Left ventricle myocardium inferior (tissue), 1 donor: Measurements from ENCODE around the gene ITGB3BP. TPM values are rescaled to one million over a fixed set of nuclear protein-coding genes. Genes with fewer than 3 reads are reported as not detected.

Source experiments
- DNase-seq: peaks from one replicate; pipeline ENCODE4 v3.0.0-alpha.2; 2020
- H3K27ac ChIP-seq: fragments of 200-600 bp; replicated peaks from 2 replicates; pipeline ENCODE4 v1.8.0; 2021
- H3K27me3 ChIP-seq: fragments of 200-600 bp; 2 replicates; pipeline ENCODE4 v1.8.0; 2021; ENCODE audit warnings: low read depth
- H3K36me3 ChIP-seq: fragments of 200-600 bp; 2 replicates; pipeline ENCODE4 v1.8.0; 2021
- H3K4me1 ChIP-seq: fragments of 200-600 bp; 2 replicates; pipeline ENCODE4 v1.8.0; 2021
- H3K4me3 ChIP-seq: fragments of 200-600 bp; 2 replicates; pipeline ENCODE4 v1.8.0; 2021; ENCODE audit warnings: mild to moderate bottlenecking, moderate library complexity
- H3K9me3 ChIP-seq: fragments of 200-600 bp; replicated peaks from 2 replicates; pipeline ENCODE4 v1.8.0; 2021
- CTCF ChIP-seq: fragments of 200-600 bp; IDR thresholded peaks from 2 replicates; pipeline ENCODE4 v1.8.0; 2021; ENCODE audit warnings: antibody characterized with exemption, mild to moderate bottlenecking, borderline replicate concordance
- intact Hi-C: fragments of 100-400 bp; cut with micrococcal nuclease; formaldehyde crosslinking; loops from one replicate; pipeline ENCODE4 v1.11.0; 2022
- total RNA-seq: library from RNA; stranded (reverse); fragmentation: NEBNext Ultra II Directional; extraction: Animal tissue kit (Norgen Biotek cat#: 25700); gene quantifications from one replicate; pipeline ENCODE4 v1.2.1, GENCODE V29; 2021
- donor health status: DM: no; HTN: yes; CAD: no; lungs with severe emphysema.

ITGB3BP gene
- total RNA-seq, 1 donor from 2014 or later = 10.9 TPM

GRCh38 chr1:63532727-63533126 lies 9.7 kb upstream of the ITGB3BP start:
- peaks cover 4% of the 10 kb centered on the region for H3K4me1 ChIP-seq
- no peak overlapping the region for H3K4me3 ChIP-seq
- no peaks in the 10 kb centered on the region for H3K27me3 ChIP-seq
- DNase-seq = no peak
- peaks cover 32% of the 10 kb centered on the region for H3K36me3 ChIP-seq
- intact Hi-C loops = no loop called here
- no peak for TF ChIP-seq CTCF
- no peaks in the 10 kb centered on the region for H3K9me3 ChIP-seq
- no peak overlapping the region for H3K27ac ChIP-seq

GRCh38 chr1:63524201-63524600 lies 1.2 kb upstream of the ITGB3BP start:
- Histone ChIP-seq H3K27me3 (no peaks in the 10 kb centered on the region), H3K27ac (peak overlapping the region; percentile 88)
- intact Hi-C loops = no loop called here

GRCh38 chr1:63523738-63524137 lies 713 bp upstream of the ITGB3BP start:
- intact Hi-C loops = no loop called here
- no peak for TF ChIP-seq CTCF

More at GRCh38 chr1:63524201-63524600, 1.2 kb upstream of the ITGB3BP start:
- Histone ChIP-seq H3K9me3 (no peaks in the 10 kb centered on the region), H3K4me1 (peaks cover 34% of the 10 kb centered on the region), H3K36me3 (peaks cover 9% of the 10 kb centered on the region), H3K4me3 (peak overlapping the region; percentile 70)
- DNase-seq = no peak
- no peak for TF ChIP-seq CTCF

GRCh38 chr1:63516629-63517028 lies 6.4 kb downstream of the ITGB3BP start:
- no peak for TF ChIP-seq CTCF
- Histone ChIP-seq H3K27ac (no peak overlapping the region), H3K36me3 (peaks cover 6% of the 10 kb centered on the region), H3K4me3 (no peak overlapping the region), H3K27me3 (no peaks in the 10 kb centered on the region), H3K4me1 (no peaks in the 10 kb centered on the region), H3K9me3 (peaks cover 9% of the 10 kb centered on the region)
- intact Hi-C loops = no loop called here
- no peak for DNase-seq

More at GRCh38 chr1:63523738-63524137, 713 bp upstream of the ITGB3BP start:
- peak overlapping the region; percentile 88 for H3K27ac ChIP-seq
- peaks cover 9% of the 10 kb centered on the region for H3K36me3 ChIP-seq
- peaks cover 34% of the 10 kb centered on the region for H3K4me1 ChIP-seq
- H3K27me3 ChIP-seq = no peaks in the 10 kb centered on the region
- DNase-seq = no peak
- H3K9me3 ChIP-seq = no peaks in the 10 kb centered on the region
- peak overlapping the region; percentile 70 for H3K4me3 ChIP-seq

- Histone ChIP-seq H3K27ac (no peak overlapping the region), H3K27me3 (no peaks in the 10 kb centered on the region), H3K4me3 (no peak overlapping the region), H3K4me1 (peaks cover 8% of the 10 kb centered on the region), H3K36me3 (peaks cover 25% of the 10 kb centered on the region), H3K9me3 (peaks cover 9% of the 10 kb centered on the region)
- no peak for DNase-seq
- no peak for TF ChIP-seq CTCF
- intact Hi-C loops = no loop called here
Measured at GRCh38 chr1:63512584-63512983, 10.4 kb downstream of the ITGB3BP start.

GRCh38 chr1:63509718-63510117 lies 13.3 kb downstream of the ITGB3BP start:
- DNase-seq = no peak
- no peak overlapping the region for H3K4me3 ChIP-seq
- no peak for TF ChIP-seq CTCF
- peak overlapping the region; percentile 16 for H3K27ac ChIP-seq
- peaks cover 8% of the 10 kb centered on the region for H3K4me1 ChIP-seq
- peaks cover 40% of the 10 kb centered on the region for H3K36me3 ChIP-seq
- intact Hi-C loops = no loop called here
- H3K27me3 ChIP-seq = no peaks in the 10 kb centered on the region
- H3K9me3 ChIP-seq = peaks cover 9% of the 10 kb centered on the region
